ENCODE measurements around the gene TNF. TPM values are rescaled to one million over a fixed set of nuclear protein-coding genes. Genes with fewer than 3 reads are reported as not detected.

The TNF gene
- total RNA-seq, 1 experiment from 2014 or later, result not detected

GRCh38 chr6:31534011-31534410 lies 41.4 kb upstream of the TNF start:
- no peak overlapping the region for H3K14ac ChIP-seq (ENCODE audit: insufficient read depth, low read length)
- no peak overlapping the region for H3K27ac ChIP-seq (ENCODE audit: insufficient read length, low read depth, low read length)
- no peaks in the 10 kb centered on the region for H3K27me3 ChIP-seq (ENCODE audit: insufficient read depth, low read length)
- H2AFZ ChIP-seq (ENCODE audit: low read length), result no peak overlapping the region
- H3K4me1 ChIP-seq (ENCODE audit: insufficient read depth, low read length), result no peaks in the 10 kb centered on the region; the same call in 1 of the 2 replicates
- peaks cover 16% of the 10 kb centered on the region for H3K79me1 ChIP-seq (ENCODE audit: insufficient read depth, low read depth, low read length, poor library complexity, severe bottlenecking)
- peaks cover 31 to 40% of the 10 kb centered on the region in 2 experiments for H3K4me1 Mint-ChIP-seq
- H2BK5ac ChIP-seq (ENCODE audit: insufficient read length, low read length), result no peak overlapping the region
- H2BK12ac ChIP-seq (ENCODE audit: insufficient read length, low read depth, low read length), result no peak overlapping the region
- H3K9ac ChIP-seq (ENCODE audit: extremely low read depth, insufficient read length, low read length), result no peak overlapping the region
- no peak overlapping the region for H3K23ac ChIP-seq (ENCODE audit: insufficient read length, low read depth, low read length)
- no peak overlapping the region for H3K4me2 ChIP-seq (ENCODE audit: insufficient read depth, insufficient read length, low read length)
- no peak overlapping the region for H4K5ac ChIP-seq (ENCODE audit: insufficient read length, low read depth, low read length)
- H4K20me1 ChIP-seq (ENCODE audit: control insufficient read depth, insufficient read depth, insufficient read length), result peaks cover 4% of the 10 kb centered on the region
- no CpG with 5 or more reads among the region's 6 CpGs for WGBS (ENCODE audit: extremely low coverage, insufficient read length, low lambda C conversion rate)
- H3K4me3 Mint-ChIP-seq, result no peak overlapping the region
- no peak overlapping the region for H3K56ac ChIP-seq (ENCODE audit: insufficient read length, low read depth, low read length)
- no peak overlapping the region for H2BK20ac ChIP-seq (ENCODE audit: low read depth, low read length, poor library complexity, severe bottlenecking)
- peak overlapping the region; percentile 32 to 78 (median 53); a peak in 4 of 7 replicates for H3K27ac Mint-ChIP-seq
- no peak overlapping the region for H4K8ac ChIP-seq (replicated peaks; ENCODE audit: insufficient read length, low read depth, low read length)
- peaks cover 8% of the 10 kb centered on the region for H3K79me2 ChIP-seq (ENCODE audit: insufficient read depth, low read length)
- H3K9me3 ChIP-seq (ENCODE audit: control insufficient read depth, low read depth, low read length), result no peaks in the 10 kb centered on the region
- TF ChIP-seq CTCF (conservative IDR thresholded peaks at IDR 0.05), result no peak
- H2BK15ac ChIP-seq (ENCODE audit: low read depth, low read length), result no peak overlapping the region
- H3K18ac ChIP-seq (ENCODE audit: insufficient read length, low read depth, low read length), result no peak overlapping the region
- H3K27me3 Mint-ChIP-seq (ENCODE audit: low read depth), result no peaks in the 10 kb centered on the region
- no peak overlapping the region for H2BK120ac ChIP-seq (ENCODE audit: low read depth, low read length, poor library complexity, severe bottlenecking)
- H3T11ph ChIP-seq (ENCODE audit: low read length), result no peak overlapping the region
- H3K9me3 Mint-ChIP-seq, result no peaks in the 10 kb centered on the region
- DNase-seq, result no peak
- no peak overlapping the region for H4K91ac ChIP-seq (ENCODE audit: insufficient read length, low read depth, low read length)
- no peak overlapping the region for H3K4ac ChIP-seq (ENCODE audit: low read depth, low read length)
- H2AK5ac ChIP-seq (ENCODE audit: insufficient read length, low read length), result no peak overlapping the region
- peaks cover 81 to 95% (median 90%) of the 10 kb centered on the region in 3 experiments for H3K36me3 Mint-ChIP-seq (ENCODE audit: insufficient read depth in 1 of 3, low read depth in 3 of 3)
- H3K23me2 ChIP-seq (ENCODE audit: insufficient read length, low read depth, low read length, poor library complexity, severe bottlenecking), result no peaks in the 10 kb centered on the region
